Germinal center (tissue), 1 donor: Measurements from ENCODE around the gene SELENOI.
"Not testable (repeated sequence)": the region's sequence is repeated elsewhere in the genome, so short reads cannot be mapped to it uniquely, and the experiment has no call there.

Experiments
- DNase-seq: peaks from one replicate; pipeline ENCODE4 v3.0.0; 2012; ENCODE audit warnings: mixed read lengths, low spot score

Gene SELENOI

DNA sequence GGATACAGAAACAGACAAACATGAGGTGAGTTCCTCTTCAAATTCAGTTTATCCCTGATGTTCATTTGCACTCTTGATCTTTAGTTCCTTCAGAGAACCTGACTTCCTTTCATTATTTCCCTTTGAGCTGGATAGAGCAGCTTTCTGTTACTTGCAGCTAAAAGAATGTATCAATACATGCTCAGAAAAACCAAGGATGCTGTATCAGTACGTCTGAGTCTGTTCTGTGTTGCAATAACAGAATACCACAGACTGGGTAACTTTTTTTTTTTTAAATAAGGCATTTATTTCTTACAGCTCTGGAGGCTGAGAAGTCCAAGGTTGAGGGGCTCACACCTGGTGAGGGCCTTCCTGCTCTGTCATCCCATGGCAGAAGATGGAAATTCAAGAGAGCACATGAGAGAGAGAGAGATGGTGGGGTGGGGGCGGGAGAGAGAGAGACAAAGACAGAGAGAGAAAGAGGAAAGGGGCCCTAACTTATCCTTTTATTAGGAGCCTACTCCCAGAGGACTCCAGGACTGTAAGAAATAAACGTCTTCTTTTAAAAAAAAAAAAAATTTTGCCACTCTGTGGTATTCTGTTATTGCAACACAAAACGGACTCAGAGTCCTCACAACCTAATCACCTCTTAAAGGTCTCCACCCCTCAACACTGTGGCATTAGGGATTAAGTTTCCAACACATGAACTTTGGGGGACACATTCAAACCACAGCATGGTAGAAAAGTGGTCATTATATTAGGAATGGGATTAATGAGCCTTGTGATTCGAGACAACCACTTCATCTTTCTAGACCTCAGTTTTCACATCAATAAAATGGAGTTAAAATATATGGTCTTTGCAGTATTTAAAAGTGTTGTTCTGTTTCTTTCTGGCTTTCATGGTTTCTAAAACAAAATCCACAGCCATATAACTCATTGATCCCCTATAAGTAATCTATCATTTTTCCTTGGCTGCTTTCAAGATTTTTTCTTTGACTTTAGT lies 18.4 kb upstream of the SELENOI start:
- no peak for DNase-seq

DNA sequence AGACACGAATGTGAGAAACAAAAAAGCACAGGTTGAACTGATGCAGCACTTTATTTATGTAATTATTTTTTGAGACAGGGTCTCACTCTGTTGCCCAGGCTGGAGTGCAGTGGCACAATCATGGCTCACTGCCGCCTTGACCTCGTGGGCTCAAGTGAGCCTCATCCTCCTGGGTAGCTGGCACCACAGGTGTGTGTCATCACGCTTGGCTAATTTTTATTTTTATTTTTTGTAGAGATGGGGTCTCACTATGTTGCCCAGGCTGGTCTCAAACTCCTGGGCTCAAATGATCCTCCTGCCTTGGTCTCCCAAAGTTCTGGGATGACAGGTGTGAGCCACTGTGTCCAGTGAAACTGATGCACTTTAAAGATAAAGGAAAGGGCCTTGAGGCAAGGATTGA lies 16.9 kb upstream of the SELENOI start:
- DNase-seq = not testable (repeated sequence)

DNA sequence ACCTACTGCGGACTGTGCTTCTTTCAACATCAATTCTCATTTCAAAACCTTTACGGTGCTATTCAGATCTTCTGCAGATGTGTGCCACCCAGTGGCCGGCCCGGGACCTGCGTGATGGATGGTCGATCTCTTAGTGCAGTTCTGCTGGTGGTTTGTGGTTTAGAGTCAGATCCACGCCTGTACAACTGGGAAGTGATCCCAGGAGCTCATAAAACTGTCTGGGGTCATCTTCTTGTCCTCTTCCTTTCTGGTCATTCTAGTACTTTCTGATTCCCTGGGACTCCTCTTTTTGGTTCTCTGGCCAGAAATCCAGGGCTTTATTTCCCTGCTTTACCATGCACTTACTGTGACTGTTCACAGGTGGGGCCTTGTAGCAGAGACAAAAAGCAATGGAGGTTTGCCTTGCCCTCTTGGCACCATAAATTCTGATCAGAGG lies 15.8 kb upstream of the SELENOI start:
- DNase-seq = peak; percentile 75

DNA sequence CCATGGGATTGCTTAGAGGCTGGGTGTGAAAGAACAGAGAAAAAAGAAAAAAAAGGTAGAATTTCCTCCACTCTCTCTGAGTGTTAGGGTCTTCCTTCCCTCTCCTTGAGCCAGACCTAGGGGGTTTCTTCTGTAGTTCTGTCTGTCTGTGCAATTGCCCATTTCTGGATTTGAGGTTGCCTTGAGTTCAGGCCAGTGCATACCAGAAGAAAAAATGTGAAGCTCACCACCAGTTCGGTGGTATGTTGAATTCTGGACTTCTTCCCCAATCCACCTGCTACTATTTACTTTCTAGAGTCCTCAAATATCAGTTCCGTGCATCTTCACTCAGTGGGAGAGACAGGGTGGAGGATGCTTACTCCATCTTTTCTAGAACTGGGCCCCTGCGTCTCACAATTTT lies 15.3 kb upstream of the SELENOI start:
- DNase-seq = no peak

DNA sequence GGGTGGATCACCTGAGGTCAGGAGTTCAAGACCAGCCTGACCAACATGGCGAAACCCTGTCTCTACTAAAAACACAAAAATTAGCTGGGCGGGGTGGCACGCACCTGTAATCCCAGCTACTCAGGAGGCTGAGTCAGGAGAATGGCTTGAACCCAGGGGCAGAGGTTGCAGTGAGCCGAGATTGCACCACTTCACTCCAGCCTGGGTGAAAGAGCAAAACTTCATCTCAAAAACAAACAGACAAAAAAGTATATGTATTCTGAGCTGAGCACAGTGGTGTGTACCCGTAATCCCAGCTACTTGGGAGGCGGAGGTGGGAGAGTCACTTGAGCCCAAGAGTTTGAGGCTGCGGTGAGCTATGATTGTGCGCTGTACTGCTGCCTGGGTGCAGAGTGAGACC lies 14.6 kb upstream of the SELENOI start:
- not testable (repeated sequence) for DNase-seq

DNA sequence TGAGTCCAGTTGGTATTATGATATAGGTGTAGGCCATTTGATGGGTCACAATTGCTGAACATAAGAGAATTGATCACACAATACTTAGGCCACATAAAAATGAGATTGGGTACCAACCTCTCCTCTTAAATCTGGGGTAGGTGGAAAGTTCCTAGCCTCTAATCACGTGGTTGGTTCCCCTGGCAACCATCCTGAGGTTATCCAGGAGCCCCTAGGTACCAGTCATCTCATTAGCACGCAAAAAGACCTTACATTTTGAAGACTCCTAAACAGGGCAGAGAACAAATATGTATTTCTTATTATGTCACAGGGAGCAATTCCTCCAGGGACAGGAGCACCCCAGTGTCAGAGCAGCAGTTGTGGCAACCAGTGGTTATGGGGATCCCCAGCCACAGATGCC lies 12.7 kb upstream of the SELENOI start:
- DNase-seq = no peak

DNA sequence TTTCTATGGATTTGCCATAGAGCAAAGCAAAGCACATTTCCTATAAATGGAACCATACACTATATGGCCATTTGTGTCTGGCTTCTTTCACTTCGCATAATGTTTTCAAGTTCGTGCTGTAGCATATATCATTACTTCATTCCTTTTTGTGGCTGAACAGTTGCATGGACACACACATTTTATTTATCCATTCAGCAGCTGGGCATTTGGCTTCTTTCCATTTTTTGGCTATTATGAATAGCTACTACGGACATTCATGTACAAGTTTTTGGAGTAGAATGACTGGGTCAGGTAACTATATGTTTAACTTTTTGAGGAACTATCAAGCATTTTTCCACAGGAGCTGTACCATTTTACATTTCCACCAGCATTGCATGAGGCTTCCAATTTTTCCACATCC lies 10.7 kb upstream of the SELENOI start:
- DNase-seq = no peak

DNA sequence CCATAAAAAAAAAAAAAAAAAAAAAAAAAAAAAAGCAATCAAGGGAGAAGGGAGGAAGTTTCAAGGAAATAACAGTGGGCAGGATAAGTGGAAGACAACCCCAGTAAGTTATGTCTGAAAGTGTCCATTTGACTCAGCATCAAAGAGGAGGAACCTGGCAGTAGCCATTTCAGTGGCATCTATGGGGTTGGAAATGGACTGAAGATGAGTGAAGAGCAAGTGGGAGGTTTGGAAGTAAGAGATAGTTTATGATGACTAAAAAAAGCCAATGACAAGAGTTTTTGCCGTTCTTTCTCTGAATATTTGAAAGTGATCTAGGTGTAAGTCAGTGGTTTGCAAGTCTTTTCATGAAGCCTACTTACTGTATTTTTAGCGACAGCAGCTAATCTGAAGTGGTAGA lies 9.2 kb upstream of the SELENOI start:
- DNase-seq = no peak

DNA sequence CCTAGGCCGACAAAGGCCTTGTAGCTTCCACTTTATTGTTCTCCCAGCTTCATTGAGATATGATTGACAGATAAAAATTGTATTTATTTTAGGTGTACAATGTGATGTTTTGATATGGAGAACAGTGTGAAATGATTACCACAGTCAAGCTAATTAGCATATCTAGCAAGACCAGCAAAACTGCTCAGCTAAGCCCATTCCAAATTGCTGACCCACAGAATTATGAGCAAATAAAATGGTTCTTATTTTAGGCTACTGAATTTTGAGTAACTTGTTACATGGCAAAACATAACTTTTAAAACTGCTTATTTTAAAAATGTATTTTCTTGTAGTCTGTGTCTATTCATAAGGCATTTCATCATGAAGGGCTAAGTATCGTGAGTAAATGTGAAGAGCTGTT lies 8.6 kb upstream of the SELENOI start:
- no peak for DNase-seq

DNA sequence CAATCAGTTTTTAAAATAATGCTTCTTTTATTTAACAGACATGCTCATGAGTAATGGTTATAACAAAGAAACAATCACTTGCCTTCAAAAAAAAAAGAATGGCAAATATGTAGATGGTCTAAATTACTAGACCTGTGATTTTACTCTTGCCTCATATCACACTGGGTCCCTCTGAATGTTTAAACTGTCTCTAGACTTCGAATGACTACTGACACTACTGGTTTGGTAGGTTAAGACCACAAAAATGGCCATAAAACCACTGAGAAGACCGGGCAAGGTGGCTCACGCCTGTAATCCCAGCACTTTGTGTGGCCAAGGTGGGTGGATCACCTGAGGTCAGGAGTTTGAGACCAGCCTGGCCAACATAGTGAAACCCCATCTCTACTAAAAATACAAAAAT lies 5.1 kb upstream of the SELENOI start:
- DNase-seq = no peak

DNA sequence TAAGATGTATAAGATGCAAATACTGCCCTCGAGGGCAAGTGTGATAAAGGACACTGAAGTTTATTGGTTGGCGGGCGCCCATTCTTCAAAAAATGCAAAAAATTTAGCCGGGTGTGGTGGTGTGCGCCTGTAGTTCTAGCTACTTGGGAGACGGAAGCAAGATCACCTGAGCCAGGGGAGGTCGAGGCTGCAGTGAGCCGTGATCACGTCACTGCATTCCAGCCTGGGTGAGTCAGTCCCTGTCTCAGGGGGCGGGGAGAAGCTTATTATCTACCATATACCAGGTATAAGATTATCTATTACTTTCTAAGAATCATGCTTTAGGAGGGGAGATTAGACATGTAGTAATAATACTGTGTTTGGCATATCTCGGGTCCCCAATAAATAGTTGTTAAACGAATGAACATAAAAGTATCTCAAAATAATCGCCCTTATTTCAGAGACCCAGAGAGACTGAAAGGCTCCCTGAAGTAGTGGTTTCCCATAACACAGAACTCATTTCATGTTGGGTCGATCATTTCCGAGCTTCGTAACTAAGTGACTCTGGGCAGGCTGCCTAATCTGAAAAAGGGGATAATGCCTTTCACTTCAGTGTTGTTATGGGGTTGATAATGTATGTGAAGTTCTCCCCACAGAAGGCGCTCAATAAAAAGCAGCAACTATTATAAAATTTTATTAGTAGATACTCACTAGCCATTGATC lies 1.2 kb upstream of the SELENOI start:
- DNase-seq = no peak

DNA sequence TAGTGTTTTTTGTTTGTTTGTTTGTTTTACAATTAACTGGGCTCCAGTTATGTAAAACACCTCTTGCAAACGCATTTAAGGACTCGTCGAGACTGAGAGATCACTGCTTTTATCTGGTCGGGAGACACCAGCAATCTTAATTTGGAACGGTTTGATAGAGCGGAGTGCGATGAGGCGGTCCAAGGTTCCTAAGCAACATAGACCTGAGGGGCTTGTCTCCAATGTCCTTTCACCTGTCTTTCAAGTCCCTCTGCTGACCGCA lies 729 bp upstream of the SELENOI start:
- no peak for DNase-seq

DNA sequence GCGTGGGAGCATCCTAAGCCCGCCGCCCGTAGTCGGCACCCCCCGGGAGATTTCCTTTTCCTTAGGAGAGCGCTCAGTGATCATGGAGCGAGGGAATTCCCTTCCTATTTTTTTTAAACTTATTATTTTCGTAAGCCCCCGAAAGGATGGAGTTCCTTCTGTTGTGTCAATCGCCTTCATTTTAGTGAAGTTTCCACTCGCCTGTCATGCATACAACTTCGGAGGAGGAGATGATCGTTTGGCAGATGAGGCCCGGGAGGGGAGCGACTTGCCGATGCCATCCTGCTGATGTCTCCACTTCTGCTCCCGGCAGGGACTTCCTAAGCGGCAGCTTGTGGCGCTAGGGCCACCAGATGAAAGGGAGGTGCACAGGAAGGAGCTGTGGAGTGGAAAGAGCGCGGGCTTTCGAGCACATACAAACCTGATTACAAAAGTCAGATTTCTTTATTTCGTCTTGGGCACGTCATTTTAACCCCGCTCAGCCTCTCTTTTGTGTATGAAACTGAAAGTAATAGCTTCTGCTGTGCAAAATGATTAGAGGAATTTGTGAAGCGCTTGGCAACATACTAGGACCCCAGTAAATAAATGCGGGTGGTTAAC lies 611 bp downstream of the SELENOI start, which contains the start of gene ADGRF3:
Gene ADGRF3 (minus strand): TSS at position 336 of the 600 bp plus-strand sequence. CDS start 555 bp downstream, outside the sequence.
- peak; percentile 30 for DNase-seq

DNA sequence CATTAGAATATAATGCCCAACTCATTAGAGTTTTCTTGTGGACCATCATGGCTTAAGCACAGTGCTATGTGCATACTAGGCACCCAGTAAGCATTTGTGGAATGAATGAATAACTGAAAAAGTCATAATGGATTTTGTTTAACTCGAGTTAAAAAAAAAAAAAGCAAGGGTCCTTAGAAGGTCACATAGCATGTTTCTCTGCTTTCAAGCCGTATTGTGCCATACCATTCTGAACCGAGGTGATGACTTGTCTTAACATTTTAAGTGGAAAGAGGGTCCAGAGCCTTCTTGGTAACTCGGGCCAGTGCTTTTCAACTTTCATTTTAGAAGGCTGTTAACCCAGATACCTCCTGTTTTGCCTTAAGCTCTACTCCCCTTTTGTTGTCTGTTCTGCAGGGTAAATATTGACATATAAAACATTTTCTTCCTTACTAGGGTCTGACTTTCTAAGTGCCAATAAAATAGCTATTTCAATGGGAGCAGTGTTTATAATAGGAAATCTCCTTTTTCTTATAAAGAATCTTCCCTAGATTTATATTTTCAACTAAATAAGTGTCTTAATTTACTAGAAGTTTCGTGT lies 1.4 kb downstream of the SELENOI start:
- no peak for DNase-seq

DNA sequence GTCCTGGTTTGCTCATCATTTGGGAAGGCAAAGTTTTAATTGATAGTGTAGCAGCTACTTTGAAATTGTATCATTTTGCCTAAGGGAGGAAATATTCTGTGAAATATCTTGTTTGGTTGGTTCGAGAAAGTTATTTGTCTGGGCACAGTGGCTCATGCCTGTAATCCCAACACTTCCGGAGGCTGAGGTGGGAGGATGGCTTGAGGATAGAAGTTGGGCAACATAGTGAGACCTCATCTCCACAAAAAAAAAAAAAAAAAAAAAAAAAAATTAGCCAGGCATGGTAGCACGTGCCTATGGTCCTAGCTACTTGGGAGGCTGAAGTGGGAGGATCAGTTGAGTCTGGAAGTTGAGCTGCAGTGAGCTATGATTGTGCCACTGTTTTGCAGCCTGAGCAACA lies 3.7 kb downstream of the SELENOI start:
- no peak for DNase-seq

DNA sequence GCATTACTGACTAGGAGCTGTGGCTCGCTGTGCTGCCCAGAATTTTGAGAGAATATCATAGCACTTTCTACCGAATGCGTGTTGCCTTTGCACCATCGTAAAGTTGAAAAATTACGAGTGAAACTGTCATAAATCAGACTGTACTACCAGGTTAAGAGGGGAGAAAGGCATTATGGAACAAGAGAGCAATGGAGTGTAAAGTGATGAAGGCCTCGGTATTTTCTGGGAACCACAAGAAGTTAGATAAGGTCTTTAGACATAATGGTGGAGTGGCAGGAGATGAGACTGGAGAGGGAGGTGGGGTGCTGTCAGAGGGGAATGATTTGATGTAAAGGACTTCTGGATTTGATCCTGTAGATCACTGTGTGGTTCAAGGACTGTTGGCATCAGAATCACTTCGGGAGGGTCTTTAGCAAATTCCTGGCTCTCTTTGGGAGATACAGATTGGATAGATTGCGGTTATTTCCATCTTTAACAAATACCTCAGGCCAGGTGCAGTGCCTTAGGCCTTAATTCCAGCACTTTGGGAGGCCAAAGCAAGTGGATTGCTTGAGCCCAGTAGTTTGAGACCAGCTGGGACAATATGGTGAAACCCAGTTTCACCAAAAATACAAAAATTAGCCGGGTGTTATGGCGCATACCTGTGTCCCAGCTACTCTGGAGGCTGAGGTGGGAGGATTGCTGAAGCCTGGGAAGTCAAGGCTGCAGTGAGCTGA lies 5.6 kb downstream of the SELENOI start:
- no peak for DNase-seq

DNA sequence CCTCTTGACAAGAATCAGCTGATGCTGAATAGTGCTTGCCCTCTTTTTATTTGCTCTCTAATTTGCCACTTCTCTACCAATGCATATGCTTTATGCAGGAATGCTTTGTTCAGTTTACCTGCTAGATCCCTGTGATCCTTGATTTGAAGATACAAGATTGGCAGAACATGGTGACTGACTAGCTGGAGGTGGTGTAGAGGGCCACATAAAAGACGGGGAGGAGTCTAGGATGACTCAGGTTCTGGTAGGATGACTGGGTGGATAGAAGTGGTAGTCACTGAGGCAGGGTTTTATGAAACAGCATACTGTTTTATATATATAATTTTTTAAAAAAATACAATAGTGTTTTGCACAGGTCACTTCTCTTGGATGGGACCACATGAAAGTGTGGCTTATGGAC lies 6.9 kb downstream of the SELENOI start:
- DNase-seq = no peak

DNA sequence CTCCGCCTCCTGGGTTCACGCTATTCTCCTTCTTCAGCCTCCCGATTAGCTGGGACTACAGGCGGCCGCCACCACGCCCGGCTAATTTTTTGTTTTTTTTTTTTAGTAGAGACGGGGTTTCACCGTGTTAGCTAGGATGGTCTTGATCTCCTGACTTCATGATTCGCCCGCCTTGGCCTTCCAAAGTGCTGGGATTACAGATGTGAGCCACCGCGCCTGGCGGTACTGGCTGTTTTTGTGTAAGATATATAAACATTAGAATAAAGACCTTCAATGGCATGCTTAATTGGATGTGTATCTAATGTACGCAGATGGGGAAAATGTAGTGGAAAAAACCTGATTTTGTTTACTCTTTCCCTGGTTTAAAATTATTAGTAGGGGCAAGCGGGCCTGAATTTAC lies 8.5 kb downstream of the SELENOI start:
- DNase-seq = not testable (repeated sequence)

DNA sequence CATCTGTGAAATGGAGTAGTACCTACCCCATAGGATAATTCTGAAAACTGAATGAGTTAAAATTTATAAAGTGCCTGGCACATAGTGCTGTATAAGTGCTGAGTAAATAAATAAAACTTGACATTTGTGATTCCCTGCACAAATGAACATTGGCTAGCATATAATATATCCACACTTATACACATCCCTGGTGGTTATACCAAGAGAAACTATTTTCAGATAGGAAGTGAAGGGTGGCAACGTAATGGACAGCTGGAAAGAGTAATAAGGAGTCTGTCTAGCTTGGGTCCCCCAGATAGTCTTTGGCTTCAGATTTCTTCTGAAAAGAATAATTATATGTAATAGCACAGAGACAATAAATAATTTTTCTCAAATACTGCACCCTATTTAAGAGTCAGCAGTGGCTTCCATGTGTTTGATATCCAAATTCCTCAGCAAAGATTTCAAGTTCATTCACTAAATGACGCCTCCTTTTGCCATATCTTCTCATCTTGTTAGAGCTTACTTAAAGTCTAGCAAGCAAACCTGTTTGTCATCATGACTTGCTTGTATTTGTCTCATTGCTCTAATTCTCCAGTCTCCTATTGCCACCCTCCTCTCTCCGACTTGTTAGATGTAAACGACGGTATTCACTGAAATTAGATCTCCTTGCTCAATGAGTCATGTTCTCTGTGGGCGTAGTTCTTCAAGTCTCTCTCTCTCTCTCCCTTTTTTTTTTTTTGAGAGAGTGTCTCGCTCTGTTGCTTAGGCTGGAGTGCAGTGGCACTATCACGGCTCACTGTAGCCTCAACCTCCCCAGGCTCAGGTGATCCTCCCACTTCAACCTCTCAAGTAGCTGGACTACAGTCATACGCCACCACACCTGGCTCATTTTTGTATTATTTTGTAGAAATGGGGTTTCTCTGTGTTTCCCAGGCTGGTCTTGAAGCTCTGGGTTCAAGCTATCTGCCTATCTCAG lies 9.4 kb downstream of the SELENOI start:
- DNase-seq = no peak

DNA sequence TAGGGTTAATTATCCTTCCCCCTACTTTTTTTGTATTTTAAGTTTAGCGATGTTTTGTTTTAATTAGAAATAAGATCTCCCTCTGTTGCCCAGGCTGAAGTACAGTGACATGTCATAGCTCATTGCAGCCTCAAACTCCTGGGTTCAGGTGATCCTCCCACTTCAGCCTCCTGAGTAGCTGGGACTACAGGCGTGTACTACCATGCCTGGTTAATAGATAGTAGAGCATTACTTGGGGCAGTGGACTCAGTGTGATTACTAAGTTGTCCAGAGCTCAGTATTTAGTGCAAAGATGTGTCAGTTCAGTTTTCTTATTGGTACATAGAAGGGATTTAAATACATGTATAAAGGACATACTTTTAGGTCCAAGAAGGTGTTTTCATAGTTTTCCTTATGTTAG lies 10.2 kb downstream of the SELENOI start:
- no peak for DNase-seq

DNA sequence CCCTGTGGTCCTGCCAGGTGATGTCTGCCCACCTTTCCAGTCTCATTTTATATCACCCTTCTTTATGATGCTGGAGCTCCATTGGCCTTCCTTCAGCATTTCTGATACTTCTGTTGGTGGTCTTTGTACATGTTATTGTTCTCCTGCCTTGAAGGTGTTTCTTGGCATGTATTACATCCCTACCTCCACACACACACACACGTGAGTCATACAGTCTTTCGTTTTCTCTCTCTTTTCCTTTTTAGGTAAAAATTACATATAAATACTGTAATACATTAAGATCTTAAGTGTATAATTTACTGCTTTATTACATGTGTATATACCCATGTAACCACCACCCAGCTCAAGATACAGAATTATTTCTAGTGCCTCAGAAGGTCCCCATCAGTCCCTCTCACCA lies 10.8 kb downstream of the SELENOI start:
- DNase-seq = no peak
